ENCODE measurements around the gene FHAD1. TPM values are rescaled to one million over a fixed set of nuclear protein-coding genes. Genes with fewer than 3 reads are reported as not detected.

FHAD1 gene
- polyA plus RNA-seq, 3 donors, result 0.67 to 0.69 TPM; not detected in 1

- no peak for DNase-seq
- H3K9ac ChIP-seq (ENCODE audit: insufficient read depth, low read length, poor library complexity, severe bottlenecking), result no peak overlapping the region
- no peak overlapping the region for H2AFZ ChIP-seq (ENCODE audit: insufficient read depth, low read depth, low read length, poor library complexity, severe bottlenecking)
- H3K27ac ChIP-seq (ENCODE audit: low read depth in 1 of 2, low read length in 2 of 2), result no peak overlapping the region
- 93% methylated on average over 8 of the region's 10 CpGs for WGBS (ENCODE audit: insufficient coverage)
- H4K20me1 ChIP-seq (ENCODE audit: insufficient read depth, low read length), result no peaks in the 10 kb centered on the region
- H3K36me3 ChIP-seq (replicated peaks in 1 of 2; ENCODE audit: control insufficient read depth in 1 of 2, insufficient read depth in 2 of 2, low read length in 2 of 2), result no peaks in the 10 kb centered on the region
- Mint-ChIP-seq H3K4me1 (peaks cover 1% of the 10 kb centered on the region), H3K9me3 (peaks cover 4 to 18% (median 11%) of the 10 kb centered on the region in 7 donors), H3K4me3 (no peak overlapping the region), H3K27ac (no peak overlapping the region), H3K27me3 (ENCODE audit: low read depth in 3 of 3) (peaks cover 0 to 11% (median 7%) of the 10 kb centered on the region in 3 donors), H3K36me3 (no peaks in the 10 kb centered on the region)
- no peaks in the 10 kb centered on the region for H3K79me2 ChIP-seq (ENCODE audit: insufficient read depth, low read length)
- no peak overlapping the region for H3K4me3 ChIP-seq (replicated peaks in 1 of 3; ENCODE audit: low read depth in 2 of 3, low read length in 3 of 3)
- H3K4me1 ChIP-seq (ENCODE audit: control insufficient read depth in 1 of 2, insufficient read depth in 2 of 2, low read length in 2 of 2), result no peaks in the 10 kb centered on the region
- H3K27me3 ChIP-seq (ENCODE audit: control insufficient read depth in 2 of 2, insufficient read depth in 2 of 2, low read length in 2 of 2), result no peaks in the 10 kb centered on the region
- no peak for TF ChIP-seq CTCF (IDR thresholded peaks at IDR 0.05)
- H3K4me2 ChIP-seq (replicated peaks; ENCODE audit: extremely low read depth, low read length, poor library complexity, severe bottlenecking), result no peak overlapping the region
- intact Hi-C loops (cut with micrococcal nuclease), result loop anchor here in 1 of 2 donors (10.0 kb wide), 1 partner anchor 395 kb away; no protein-coding TSS in a partner anchor
- peaks cover 5 to 12% of the 10 kb centered on the region in 2 donors for H3K9me3 ChIP-seq (replicated peaks in 1 of 2; ENCODE audit: control insufficient read depth in 1 of 2, insufficient read depth in 1 of 2, low read length in 2 of 2)
Measured at GRCh38 chr1:15309687-15310086, 62.7 kb downstream of the FHAD1 start.

GRCh38 chr1:15310544-15310943, 63.5 kb downstream of the FHAD1 start:
- Histone ChIP-seq H3K27ac (ENCODE audit: low read depth in 1 of 2, low read length in 2 of 2) (no peak overlapping the region), H3K4me1 (ENCODE audit: control insufficient read depth in 1 of 2, insufficient read depth in 2 of 2, low read length in 2 of 2) (no peaks in the 10 kb centered on the region), H3K27me3 (ENCODE audit: control insufficient read depth in 2 of 2, insufficient read depth in 2 of 2, low read length in 2 of 2) (no peaks in the 10 kb centered on the region), H2AFZ (ENCODE audit: insufficient read depth, low read depth, low read length, poor library complexity, severe bottlenecking) (no peak overlapping the region), H4K20me1 (ENCODE audit: insufficient read depth, low read length) (no peaks in the 10 kb centered on the region), H3K36me3 (replicated peaks in 1 of 2; ENCODE audit: control insufficient read depth in 1 of 2, insufficient read depth in 2 of 2, low read length in 2 of 2) (no peaks in the 10 kb centered on the region), H3K9me3 (replicated peaks in 1 of 2; ENCODE audit: control insufficient read depth in 1 of 2, insufficient read depth in 1 of 2, low read length in 2 of 2) (peaks cover 5 to 12% of the 10 kb centered on the region in 2 donors), H3K4me3 (replicated peaks in 1 of 3; ENCODE audit: low read depth in 2 of 3, low read length in 3 of 3) (no peak overlapping the region), H3K4me2 (replicated peaks; ENCODE audit: extremely low read depth, low read length, poor library complexity, severe bottlenecking) (no peak overlapping the region), H3K79me2 (ENCODE audit: insufficient read depth, low read length) (no peaks in the 10 kb centered on the region), H3K9ac (ENCODE audit: insufficient read depth, low read length, poor library complexity, severe bottlenecking) (no peak overlapping the region)
- no peak for DNase-seq
- H3K4me3 Mint-ChIP-seq, result no peak overlapping the region
- peaks cover 4 to 18% (median 11%) of the 10 kb centered on the region in 7 donors for H3K9me3 Mint-ChIP-seq
- H3K4me1 Mint-ChIP-seq, result no peaks in the 10 kb centered on the region
- no peaks in the 10 kb centered on the region for H3K36me3 Mint-ChIP-seq
- WGBS (ENCODE audit: insufficient coverage), result 88% methylated on average over 6 of the region's 7 CpGs
- TF ChIP-seq CTCF (IDR thresholded peaks at IDR 0.05), result no peak
- H3K27ac Mint-ChIP-seq, result no peak overlapping the region
- peaks cover 2 to 5% (median 5%) of the 10 kb centered on the region in 3 donors for H3K27me3 Mint-ChIP-seq (ENCODE audit: low read depth in 3 of 3)
- intact Hi-C loops (cut with micrococcal nuclease), result no loop called here
